Measurements from ENCODE around the gene PPFIA1. TPM values are rescaled to one million over a fixed set of nuclear protein-coding genes. Genes with fewer than 3 reads are reported as not detected.
"Not testable (repeated sequence)": the region's sequence is repeated elsewhere in the genome, so short reads cannot be mapped to it uniquely, and the experiment has no call there.

Gene PPFIA1
- total RNA-seq, 1 donor from 2014 or later = 54.2 TPM

DNA sequence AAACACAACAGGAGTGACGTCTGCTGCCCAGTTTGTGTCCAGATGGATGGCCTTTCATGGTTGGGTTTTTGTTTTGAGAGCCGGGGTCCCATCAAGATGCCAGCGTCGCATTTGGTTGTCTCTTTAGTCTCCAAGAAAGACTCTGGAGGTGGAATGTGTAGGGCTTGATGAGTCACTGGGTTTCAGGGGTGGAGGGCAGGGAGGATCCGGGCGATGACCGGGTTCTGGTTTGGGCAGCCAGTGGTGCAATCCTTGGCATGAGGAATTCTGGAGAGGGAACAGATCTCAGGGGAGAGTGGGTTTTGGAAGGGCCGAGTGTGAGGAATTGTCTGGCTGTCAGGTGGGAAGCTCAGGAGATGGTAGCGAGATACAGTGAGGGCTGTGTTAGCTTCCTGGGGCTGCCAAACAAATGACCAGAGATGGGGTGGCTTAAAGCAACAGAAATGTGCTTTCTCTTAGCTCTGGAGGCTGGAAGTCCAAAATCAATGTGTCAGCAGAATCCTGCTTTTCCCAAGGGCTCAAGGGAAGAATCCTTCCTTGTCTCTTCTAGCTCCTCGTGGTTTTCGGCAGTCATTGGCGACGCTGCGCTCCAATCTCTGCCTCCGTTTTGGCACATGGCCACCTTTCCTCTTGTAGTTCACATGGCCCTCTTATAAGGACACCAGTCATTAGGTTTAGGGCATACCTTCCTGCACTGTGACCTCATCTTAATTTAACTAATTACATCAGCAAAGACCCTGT is 26.4 kb upstream of the PPFIA1 start:
- H3K27me3 Mint-ChIP-seq = no peaks in the 10 kb centered on the region
- DNase-seq = no peak
- H3K36me3 Mint-ChIP-seq (ENCODE audit: low read depth) = no peaks in the 10 kb centered on the region
- no peak overlapping the region for H3K27ac Mint-ChIP-seq
- intact Hi-C loops (cut with micrococcal nuclease) = no loop called here
- H3K4me3 Mint-ChIP-seq = no peak overlapping the region
- peaks cover 4% of the 10 kb centered on the region for H3K9me3 Mint-ChIP-seq
- H3K4me1 Mint-ChIP-seq = no peaks in the 10 kb centered on the region

DNA sequence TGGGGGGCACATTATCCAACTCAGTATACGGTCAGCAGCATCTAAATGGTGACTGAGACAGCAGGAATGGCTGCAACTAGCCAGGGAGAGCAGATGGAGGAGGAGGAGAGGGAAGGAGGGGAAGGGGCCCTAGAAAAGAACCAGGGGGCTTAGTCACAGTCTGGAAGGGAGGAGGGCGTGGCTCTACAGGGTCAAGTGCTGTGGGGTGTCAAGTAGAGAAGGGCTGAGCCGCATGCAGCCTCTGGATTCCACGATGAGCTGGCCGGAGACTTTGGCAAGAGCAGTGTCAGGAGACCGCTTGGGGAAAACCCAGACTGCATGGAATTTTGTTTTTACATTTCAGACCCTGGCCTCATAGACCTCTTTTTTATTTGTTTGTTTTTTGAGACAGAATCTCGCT is 25.8 kb upstream of the PPFIA1 start:
- H3K36me3 Mint-ChIP-seq (ENCODE audit: low read depth) = no peaks in the 10 kb centered on the region
- H3K4me1 Mint-ChIP-seq = no peaks in the 10 kb centered on the region
- no peak overlapping the region for H3K4me3 Mint-ChIP-seq
- peaks cover 4% of the 10 kb centered on the region for H3K9me3 Mint-ChIP-seq
- DNase-seq = no peak
- intact Hi-C loops (cut with micrococcal nuclease) = no loop called here
- H3K27ac Mint-ChIP-seq = no peak overlapping the region
- no peaks in the 10 kb centered on the region for H3K27me3 Mint-ChIP-seq

GRCh38 chr11:70246196-70246595 is 24.3 kb upstream of the PPFIA1 start:
- Mint-ChIP-seq H3K4me3 (no peak overlapping the region), H3K4me1 (no peaks in the 10 kb centered on the region), H3K36me3 (ENCODE audit: low read depth) (no peaks in the 10 kb centered on the region), H3K27me3 (no peaks in the 10 kb centered on the region), H3K27ac (no peak overlapping the region), H3K9me3 (peaks cover 4% of the 10 kb centered on the region)
- DNase-seq = no peak
- intact Hi-C loops (cut with micrococcal nuclease) = no loop called here

GRCh38 chr11:70247042-70247709 is 23.3 kb upstream of the PPFIA1 start:
- no peaks in the 10 kb centered on the region for H3K36me3 Mint-ChIP-seq (ENCODE audit: low read depth)
- H3K4me3 Mint-ChIP-seq = no peak overlapping the region
- DNase-seq = no peak
- H3K27ac Mint-ChIP-seq = no peak overlapping the region
- no peaks in the 10 kb centered on the region for H3K4me1 Mint-ChIP-seq
- intact Hi-C loops (cut with micrococcal nuclease) = no loop called here
- peaks cover 4% of the 10 kb centered on the region for H3K9me3 Mint-ChIP-seq
- no peaks in the 10 kb centered on the region for H3K27me3 Mint-ChIP-seq

GRCh38 chr11:70247710-70248072 is 22.8 kb upstream of the PPFIA1 start:
- Mint-ChIP-seq H3K4me3 (no peak overlapping the region), H3K27me3 (no peaks in the 10 kb centered on the region), H3K9me3 (peaks cover 4% of the 10 kb centered on the region)

GRCh38 chr11:70250876-70251658 is 19.4 kb upstream of the PPFIA1 start:
- Mint-ChIP-seq H3K36me3 (ENCODE audit: low read depth) (no peaks in the 10 kb centered on the region), H3K27ac (no peak overlapping the region), H3K4me3 (no peak overlapping the region), H3K27me3 (no peaks in the 10 kb centered on the region), H3K4me1 (no peaks in the 10 kb centered on the region), H3K9me3 (peaks cover 4% of the 10 kb centered on the region)
- DNase-seq = no peak
- intact Hi-C loops (cut with micrococcal nuclease) = no loop called here

More at GRCh38 chr11:70247710-70248072, 22.8 kb upstream of the PPFIA1 start:
- Mint-ChIP-seq H3K4me1 (no peaks in the 10 kb centered on the region), H3K27ac (no peak overlapping the region), H3K36me3 (ENCODE audit: low read depth) (no peaks in the 10 kb centered on the region)
- DNase-seq = no peak
- intact Hi-C loops (cut with micrococcal nuclease) = no loop called here

- H3K27ac Mint-ChIP-seq = no peak overlapping the region
- intact Hi-C loops (cut with micrococcal nuclease) = no loop called here
- peaks cover 4% of the 10 kb centered on the region for H3K9me3 Mint-ChIP-seq
- no peaks in the 10 kb centered on the region for H3K27me3 Mint-ChIP-seq
- H3K4me3 Mint-ChIP-seq = no peak overlapping the region
- H3K36me3 Mint-ChIP-seq (ENCODE audit: low read depth) = no peaks in the 10 kb centered on the region
- DNase-seq = no peak
- H3K4me1 Mint-ChIP-seq = no peaks in the 10 kb centered on the region
Measured at GRCh38 chr11:70251659-70252321, 18.7 kb upstream of the PPFIA1 start.

GRCh38 chr11:70252844-70253243 is 17.6 kb upstream of the PPFIA1 start:
- Mint-ChIP-seq H3K4me1 (no peaks in the 10 kb centered on the region), H3K9me3 (no peaks in the 10 kb centered on the region), H3K4me3 (no peak overlapping the region), H3K27me3 (no peaks in the 10 kb centered on the region), H3K36me3 (ENCODE audit: low read depth) (no peaks in the 10 kb centered on the region), H3K27ac (no peak overlapping the region)
- intact Hi-C loops (cut with micrococcal nuclease) = no loop called here
- no peak for DNase-seq

- Mint-ChIP-seq H3K4me3 (no peak overlapping the region), H3K4me1 (no peaks in the 10 kb centered on the region), H3K27ac (no peak overlapping the region), H3K9me3 (no peaks in the 10 kb centered on the region), H3K27me3 (no peaks in the 10 kb centered on the region), H3K36me3 (ENCODE audit: low read depth) (no peaks in the 10 kb centered on the region)
- no peak for DNase-seq
- intact Hi-C loops (cut with micrococcal nuclease) = no loop called here
Measured at GRCh38 chr11:70255477-70256116, 14.9 kb upstream of the PPFIA1 start.

- H3K4me1 Mint-ChIP-seq; intact Hi-C loops (cut with micrococcal nuclease); H3K36me3 Mint-ChIP-seq (ENCODE audit: low read depth); DNase-seq; H3K4me3 Mint-ChIP-seq; H3K9me3 Mint-ChIP-seq; H3K27me3 Mint-ChIP-seq; H3K27ac Mint-ChIP-seq: not testable (repeated sequence)
Measured at GRCh38 chr11:70259077-70259476, 11.4 kb upstream of the PPFIA1 start.

DNA sequence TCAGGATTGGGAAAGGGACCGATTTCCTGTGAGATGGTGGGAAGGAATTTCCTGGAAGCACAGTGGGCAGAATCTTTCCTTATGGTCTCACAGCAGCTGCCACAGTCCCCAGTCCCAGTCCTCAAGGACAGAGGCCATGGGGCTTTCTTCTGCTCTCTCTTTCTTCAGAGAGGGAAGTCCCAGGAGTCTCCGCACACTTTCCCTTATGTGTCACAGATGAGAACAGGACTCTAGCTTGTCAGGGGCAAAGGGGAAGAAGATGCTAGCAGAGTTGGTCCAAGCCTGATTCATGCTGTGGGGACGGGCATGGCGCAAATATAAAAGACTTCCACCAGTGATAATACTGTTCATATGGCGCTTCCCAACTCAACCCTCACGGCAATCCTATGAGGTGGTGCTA is 7.5 kb upstream of the PPFIA1 start:
- intact Hi-C loops (cut with micrococcal nuclease) = no loop called here
- no peaks in the 10 kb centered on the region for H3K9me3 Mint-ChIP-seq
- peaks cover 5% of the 10 kb centered on the region for H3K4me1 Mint-ChIP-seq
- H3K27me3 Mint-ChIP-seq = peaks cover 17% of the 10 kb centered on the region
- no peak overlapping the region for H3K4me3 Mint-ChIP-seq
- H3K36me3 Mint-ChIP-seq (ENCODE audit: low read depth) = no peaks in the 10 kb centered on the region
- DNase-seq = no peak
- no peak overlapping the region for H3K27ac Mint-ChIP-seq

DNA sequence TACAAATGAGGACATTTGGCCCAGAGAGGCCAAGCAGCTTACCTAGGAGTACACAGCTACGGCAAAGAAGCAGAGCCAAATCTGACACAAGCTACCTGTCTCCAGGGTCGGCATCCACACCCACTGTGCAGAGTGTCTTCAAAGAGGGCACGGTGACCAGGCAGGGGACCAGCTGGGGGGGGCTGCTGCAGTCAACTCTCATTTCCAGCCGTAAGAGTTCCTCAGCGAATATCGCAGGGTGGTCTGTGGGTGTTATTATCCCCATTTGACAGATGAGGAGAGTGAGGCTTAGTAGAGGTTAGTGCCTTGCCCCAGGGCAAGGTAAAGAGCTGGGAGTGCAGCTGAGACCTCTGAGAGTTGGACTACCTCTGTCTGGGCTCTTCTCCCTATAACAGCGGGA is 7.1 kb upstream of the PPFIA1 start:
- H3K4me1 Mint-ChIP-seq = peaks cover 5% of the 10 kb centered on the region
- intact Hi-C loops (cut with micrococcal nuclease) = no loop called here
- no peak overlapping the region for H3K27ac Mint-ChIP-seq
- no peak for DNase-seq
- H3K27me3 Mint-ChIP-seq = peaks cover 20% of the 10 kb centered on the region
- H3K9me3 Mint-ChIP-seq = no peaks in the 10 kb centered on the region
- H3K4me3 Mint-ChIP-seq = no peak overlapping the region
- H3K36me3 Mint-ChIP-seq (ENCODE audit: low read depth) = no peaks in the 10 kb centered on the region

GRCh38 chr11:70265341-70265740 is 5.1 kb upstream of the PPFIA1 start:
- peaks cover 11% of the 10 kb centered on the region for H3K4me1 Mint-ChIP-seq
- no peaks in the 10 kb centered on the region for H3K9me3 Mint-ChIP-seq
- peaks cover 32% of the 10 kb centered on the region for H3K27me3 Mint-ChIP-seq
- no peaks in the 10 kb centered on the region for H3K36me3 Mint-ChIP-seq (ENCODE audit: low read depth)
- no peak overlapping the region for H3K27ac Mint-ChIP-seq
- intact Hi-C loops (cut with micrococcal nuclease) = no loop called here
- no peak for DNase-seq
- no peak overlapping the region for H3K4me3 Mint-ChIP-seq

All from activated CD4-positive, alpha-beta T cell treated with anti-CD3 and anti-CD28 coated beads, Interleukin-2, amount 10 ng/mL, durations not matched to agents 24 days and 14 days (primary cell).